GM12891 (cell line): ENCODE results near the gene SIL1.

Experiments
- DNase-seq: peaks from one replicate; pipeline ENCODE4 v3.0.0; 2011; ENCODE audit warnings: low spot score; ENCODE audit not compliant: insufficient read length
- FAIRE-seq: peaks from 2 replicates; lab custom pipeline; 2011; peaks lifted over from hg19 to GRCh38; lab: Jason Lieb, UNC
- PAX5 ChIP-seq: IDR thresholded peaks from 2 replicates; pipeline ENCODE4 v1.6.1; 2011; ENCODE audit warnings: low read length, moderate library complexity, mild to moderate bottlenecking; ENCODE audit not compliant: insufficient read depth, severe bottlenecking
- POLR2A ChIP-seq: IDR thresholded peaks from 2 replicates; pipeline ENCODE4 v1.6.1; 2011; ENCODE audit warnings: low read depth, low read length, control low read depth
- POLR2AphosphoS5 ChIP-seq: IDR thresholded peaks from 2 replicates; pipeline ENCODE4 v1.6.1; 2011; ENCODE audit warnings: low read depth, low read length, control low read depth
- POU2F2 ChIP-seq: IDR thresholded peaks from 2 replicates; pipeline ENCODE4 v1.6.1; 2011; ENCODE audit warnings: low read depth, mild to moderate bottlenecking, control low read depth, low read length, moderate library complexity
- SPI1 ChIP-seq: IDR thresholded peaks from 2 replicates; pipeline ENCODE4 v1.6.1; 2011; ENCODE audit warnings: low read depth, low read length, control low read depth
- TAF1 ChIP-seq: IDR thresholded peaks from 2 replicates; pipeline ENCODE4 v1.6.1; 2011; ENCODE audit warnings: low read depth, low read length, control low read depth

Gene SIL1

DNA sequence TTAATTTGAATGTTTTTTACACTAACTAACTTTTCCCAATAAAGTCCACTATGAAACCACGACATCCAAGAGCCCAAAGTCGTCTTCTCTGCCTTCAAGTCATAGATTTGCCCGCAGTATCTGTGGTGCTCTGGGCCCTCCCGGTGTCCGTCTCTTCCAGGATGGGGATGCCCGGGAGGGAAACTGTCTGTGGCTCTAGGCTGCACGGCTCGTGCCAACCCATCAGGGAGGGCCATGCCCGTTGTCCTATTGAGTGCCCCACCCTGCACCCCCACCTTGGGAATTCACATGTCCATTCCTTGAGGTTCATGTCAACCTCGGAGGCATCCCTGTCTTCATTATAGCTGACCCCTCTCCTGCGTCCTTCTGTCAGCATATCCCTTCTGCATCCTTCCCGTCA is 263.2 kb downstream of the SIL1 start:
- peak; percentile 9 for FAIRE-seq
- no peak for DNase-seq
- TF ChIP-seq TAF1 (no peak), POLR2A (no peak), POLR2AphosphoS5 (no peak), PAX5 (no peak), POU2F2 (no peak), SPI1 (no peak)

DNA sequence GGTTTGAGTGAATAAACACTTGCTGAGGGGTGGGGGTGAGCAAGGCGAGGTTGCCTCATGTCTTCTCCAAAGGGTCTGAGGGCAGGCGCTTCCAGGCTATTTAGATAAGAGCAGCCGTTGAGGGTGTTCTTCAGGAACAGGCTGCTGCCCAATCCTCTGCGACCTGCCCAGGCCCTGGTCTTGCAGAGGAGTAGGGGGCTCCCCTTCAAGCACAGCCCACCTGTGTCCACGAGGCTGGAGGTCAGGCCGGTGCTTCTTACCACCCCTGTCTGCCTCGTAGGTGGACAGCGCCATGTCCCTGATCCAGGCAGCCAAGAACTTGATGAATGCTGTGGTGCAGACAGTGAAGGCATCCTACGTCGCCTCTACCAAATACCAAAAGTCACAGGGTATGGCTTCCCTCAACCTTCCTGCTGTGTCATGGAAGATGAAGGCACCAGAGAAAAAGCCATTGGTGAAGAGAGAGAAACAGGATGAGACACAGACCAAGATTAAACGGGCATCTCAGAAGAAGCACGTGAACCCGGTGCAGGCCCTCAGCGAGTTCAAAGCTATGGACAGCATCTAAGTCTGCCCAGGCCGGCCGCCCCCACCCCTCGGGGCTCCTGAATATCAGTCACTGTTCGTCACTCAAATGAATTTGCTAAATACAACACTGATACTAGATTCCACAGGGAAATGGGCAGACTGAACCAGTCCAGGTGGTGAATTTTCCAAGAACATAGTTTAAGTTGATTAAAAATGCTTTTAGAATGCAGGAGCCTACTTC is 264.5 kb downstream of the SIL1 start:
- DNase-seq (no peak), FAIRE-seq (no peak)
- TF ChIP-seq POLR2A = no peak
- TF ChIP-seq POU2F2 = no peak
- TF ChIP-seq PAX5 = no peak
- TF ChIP-seq SPI1 = no peak
- TF ChIP-seq TAF1 = no peak
- TF ChIP-seq POLR2AphosphoS5 = no peak

DNA sequence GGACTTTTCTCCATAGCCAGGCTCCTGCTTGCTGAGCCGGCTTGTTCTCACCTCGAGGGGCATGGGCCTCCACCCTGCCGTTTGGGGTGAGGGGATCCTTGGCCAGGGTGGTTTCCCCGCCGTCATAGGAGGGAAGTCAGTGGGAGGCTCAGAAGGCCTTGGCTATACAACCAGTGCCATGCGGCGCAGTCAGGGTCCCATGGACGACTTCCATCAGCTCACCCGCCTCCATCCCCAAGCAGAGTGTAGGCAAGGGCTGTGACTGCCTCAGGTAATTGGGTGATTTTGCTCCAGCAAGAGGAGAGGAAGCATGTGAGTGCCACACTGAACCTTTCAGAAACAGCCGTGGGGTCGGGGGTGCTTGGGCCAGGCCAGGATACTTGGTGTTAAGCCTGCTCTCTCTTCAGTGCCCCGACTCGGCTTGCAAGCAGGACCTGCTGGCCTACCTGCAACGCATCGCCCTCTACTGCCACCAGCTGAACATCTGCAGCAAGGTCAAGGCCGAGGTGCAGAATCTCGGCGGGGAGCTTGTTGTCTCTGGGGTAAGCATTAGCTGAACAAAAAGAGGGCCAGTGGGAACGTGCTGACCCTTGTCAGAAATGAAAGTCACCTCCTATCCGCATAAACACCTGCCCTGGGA is 265.9 kb downstream of the SIL1 start:
- no peak for FAIRE-seq

DNA sequence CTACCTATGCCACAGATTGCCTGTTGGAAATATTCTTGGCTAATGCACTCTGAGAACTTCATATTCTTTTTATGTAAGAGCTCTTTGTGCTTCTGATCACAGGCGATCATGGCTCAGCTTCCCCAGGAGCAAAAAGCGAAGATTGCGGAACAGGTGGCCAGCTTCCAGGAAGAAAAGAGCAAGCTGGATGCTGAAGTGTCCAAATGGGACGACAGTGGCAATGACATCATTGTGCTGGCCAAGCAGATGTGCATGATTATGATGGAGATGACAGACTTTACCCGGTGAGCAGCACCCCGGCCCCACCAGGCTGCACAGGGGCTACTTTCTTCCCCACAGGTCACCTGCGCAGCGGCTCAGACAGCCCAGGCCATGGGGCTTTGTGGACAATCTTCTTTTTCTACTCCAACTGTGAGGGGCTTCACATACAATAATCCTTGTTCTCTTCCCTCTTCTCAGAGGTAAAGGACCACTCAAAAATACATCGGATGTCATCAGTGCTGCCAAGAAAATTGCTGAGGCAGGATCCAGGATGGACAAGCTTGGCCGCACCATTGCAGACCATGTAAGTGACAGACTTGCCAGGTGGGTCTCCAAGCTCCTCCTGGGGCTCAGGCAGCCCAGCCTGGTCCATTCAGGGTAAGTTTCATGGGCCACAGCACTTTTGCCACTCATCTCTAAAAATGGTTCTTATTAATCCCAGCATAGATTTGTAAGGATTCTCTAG is 267.6 kb downstream of the SIL1 start:
- no peak for TF ChIP-seq POLR2AphosphoS5
- TF ChIP-seq PAX5 = no peak
- TF ChIP-seq TAF1 = no peak
- DNase-seq = no peak
- no peak for FAIRE-seq

More for the DNA sequence above, 265.9 kb downstream of the SIL1 start:
- TF ChIP-seq POU2F2 (no peak), POLR2AphosphoS5 (no peak), TAF1 (no peak), PAX5 (no peak), SPI1 (no peak), POLR2A (no peak)
- DNase-seq = no peak

DNA sequence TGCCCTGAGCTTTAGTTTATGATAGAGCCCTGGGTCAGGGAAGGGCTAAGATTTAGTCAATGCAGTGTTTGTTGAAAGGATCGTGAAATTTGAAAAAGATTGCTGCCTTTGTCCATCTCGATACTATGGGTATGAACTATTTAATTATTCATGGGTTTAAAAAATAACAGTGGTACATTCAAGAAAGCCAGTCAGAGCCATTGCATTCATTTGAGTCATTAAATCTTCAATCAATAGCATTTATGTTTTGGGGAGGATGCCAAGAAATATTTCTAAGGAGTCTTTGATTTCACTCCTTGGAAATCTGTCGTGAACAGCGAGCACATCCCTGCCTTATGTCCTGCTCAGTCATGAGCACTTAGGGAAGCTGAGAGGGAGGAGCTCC is 268.6 kb downstream of the SIL1 start:
- FAIRE-seq (no peak), DNase-seq (no peak)
- TF ChIP-seq SPI1 (no peak), POLR2AphosphoS5 (no peak)

DNA sequence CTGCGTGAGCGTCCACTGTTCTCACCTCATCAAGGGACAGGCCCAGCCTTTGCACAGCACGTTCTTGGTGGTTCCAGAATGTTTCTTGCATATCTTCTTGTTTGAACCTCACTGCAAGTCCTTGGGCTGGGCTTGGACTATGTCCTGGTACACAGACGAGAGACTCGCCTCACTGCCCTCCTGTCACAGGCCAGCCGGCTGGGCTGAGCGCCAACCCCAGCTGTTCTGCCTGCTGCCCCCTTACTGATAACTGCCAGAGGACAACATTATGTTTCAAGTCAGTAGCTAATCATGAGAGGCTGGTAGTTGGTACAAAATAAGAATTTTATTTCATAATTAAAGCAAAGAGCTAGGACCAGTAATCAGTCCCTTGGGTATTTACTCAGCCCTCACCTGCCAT is 270.2 kb downstream of the SIL1 start:
- TF ChIP-seq POLR2AphosphoS5 (no peak), POLR2A (no peak), TAF1 (no peak), SPI1 (no peak), PAX5 (no peak), POU2F2 (no peak)
- FAIRE-seq = no peak
- no peak for DNase-seq

DNA sequence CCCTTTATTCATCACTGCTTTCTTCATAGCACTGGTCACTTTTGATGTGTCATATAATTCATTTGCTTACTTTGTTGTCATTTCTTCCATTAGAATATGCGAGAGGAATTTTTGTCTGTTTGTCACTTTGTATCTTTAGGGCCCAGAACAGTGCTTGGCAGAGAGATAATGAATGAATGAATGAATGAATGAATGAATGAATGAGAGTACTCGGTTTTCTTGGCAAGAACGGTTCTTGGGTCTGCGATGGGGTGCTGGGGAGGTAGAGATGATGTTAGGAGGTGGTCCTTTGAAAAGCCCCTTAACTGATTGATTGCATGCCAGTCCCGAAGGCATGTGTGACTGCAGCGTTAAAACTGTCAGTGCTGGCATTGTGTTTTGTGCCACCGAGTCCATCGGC is 270.6 kb downstream of the SIL1 start:
- TF ChIP-seq TAF1 (no peak), PAX5 (no peak)
- FAIRE-seq (no peak), DNase-seq (no peak)

DNA sequence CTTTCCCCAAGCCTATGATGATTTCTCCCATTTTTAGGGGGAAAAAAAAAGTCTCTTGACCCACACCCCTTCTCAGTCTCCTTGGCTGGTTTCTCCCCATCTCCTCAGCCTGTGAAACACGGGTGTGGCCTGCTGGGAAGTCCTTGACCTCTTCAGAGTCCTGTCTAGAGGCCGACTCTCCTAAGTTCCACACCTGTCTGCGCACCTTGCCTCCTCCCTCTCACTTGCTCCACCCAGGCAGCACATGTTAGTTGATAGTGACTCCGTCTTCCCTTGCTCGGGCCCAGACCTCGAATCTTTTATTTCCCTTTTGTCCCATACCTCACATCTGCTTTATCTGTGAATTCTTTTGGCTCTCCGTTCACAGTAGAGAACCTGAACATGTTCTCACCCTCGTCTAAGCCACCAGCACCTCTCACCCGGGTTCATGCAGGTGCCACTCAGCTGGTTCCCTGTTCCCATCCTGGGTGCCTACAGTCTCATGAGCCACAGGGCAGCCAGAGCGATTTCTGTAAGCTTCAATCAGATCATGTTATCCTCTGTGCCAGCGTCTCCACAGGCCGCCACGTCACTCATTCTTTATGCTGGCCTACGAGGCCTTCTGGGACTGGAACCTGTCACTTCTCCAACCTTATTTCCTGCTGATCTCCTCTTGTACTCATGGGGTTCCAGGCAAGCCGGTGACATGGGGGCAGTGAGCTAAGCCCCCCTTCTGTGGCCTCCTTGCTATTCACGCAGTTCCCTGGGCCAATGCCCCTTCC is 271.3 kb downstream of the SIL1 start:
- DNase-seq (no peak), FAIRE-seq (no peak)
- no peak for TF ChIP-seq PAX5
- no peak for TF ChIP-seq POLR2AphosphoS5
- no peak for TF ChIP-seq POLR2A
- TF ChIP-seq POU2F2 = no peak
- no peak for TF ChIP-seq TAF1
- TF ChIP-seq SPI1 = no peak

DNA sequence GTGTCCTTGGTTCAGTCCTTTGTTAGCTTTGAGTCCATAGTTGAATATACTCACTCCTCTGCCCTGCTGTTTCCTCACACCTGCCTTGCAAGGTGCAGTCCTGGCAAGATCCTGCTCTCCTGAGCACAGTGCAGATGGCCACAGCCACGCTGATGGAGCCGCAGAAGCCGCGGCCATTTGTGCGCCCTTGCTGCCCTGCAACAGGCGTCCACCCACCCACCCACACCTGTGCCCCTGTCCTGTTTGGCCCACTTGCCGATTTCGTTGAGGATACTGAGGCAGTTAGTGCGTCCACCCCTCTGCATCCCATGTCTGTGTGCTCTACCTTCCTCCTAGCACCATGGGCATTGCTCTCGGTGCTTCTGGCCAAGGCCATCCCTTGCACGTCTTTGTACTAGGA is 271.9 kb downstream of the SIL1 start:
- FAIRE-seq (no peak), DNase-seq (no peak)
- TF ChIP-seq PAX5 (no peak), POLR2AphosphoS5 (no peak), POU2F2 (no peak), POLR2A (no peak), TAF1 (no peak)
